Mesenchymal stem cell (in vitro differentiated cells and primary cell): ENCODE results near the gene CLASP1.
A peak's percentile ranks its signal among the peaks of the same experiment; 100 is the strongest.

Source experiments
- DNase-seq: peaks from one replicate; pipeline ENCODE4 v3.0.0-alpha.2; 2013
- H2AFZ ChIP-seq: one replicate; pipeline ENCODE4 v1.6.1; 2013; ENCODE audit warnings: low read depth, mild to moderate bottlenecking, control low read depth, inconsistent platforms, low read length, moderate library complexity
- H2AK5ac ChIP-seq: 2 replicates; pipeline ENCODE4 v1.6.1; 2013; ENCODE audit warnings: low read length, moderate library complexity, mild to moderate bottlenecking, inconsistent platforms; ENCODE audit not compliant: severe bottlenecking
- H2BK120ac ChIP-seq: one replicate; pipeline ENCODE4 v1.6.1; 2013; ENCODE audit warnings: low read depth, mild to moderate bottlenecking, inconsistent platforms, low read length, moderate library complexity
- H2BK12ac ChIP-seq, 2 experiments: one replicate each; pipeline ENCODE4 v1.6.1; 2013; ENCODE audit warnings: inconsistent platforms in 2 of 2, low read length in 2 of 2, mild to moderate bottlenecking in 2 of 2, moderate library complexity in 2 of 2, control low read depth in 1 of 2
- H2BK15ac ChIP-seq: one replicate; pipeline ENCODE4 v1.6.1; 2013; ENCODE audit warnings: mild to moderate bottlenecking, low read depth, inconsistent platforms; ENCODE audit not compliant: poor library complexity, severe bottlenecking
- H2BK5ac ChIP-seq: 2 replicates; pipeline ENCODE4 v1.6.1; 2013; ENCODE audit warnings: low read depth, mild to moderate bottlenecking, low read length, control low read depth, inconsistent platforms; ENCODE audit not compliant: poor library complexity, severe bottlenecking
- H3K14ac ChIP-seq, 2 experiments: one replicate each; pipeline ENCODE4 v1.6.1; 2013; ENCODE audit warnings: inconsistent platforms in 2 of 2, low read length in 2 of 2, control low read depth in 1 of 2, mild to moderate bottlenecking in 1 of 2, moderate library complexity in 1 of 2
- H3K18ac ChIP-seq, 2 experiments: one replicate each; pipeline ENCODE4 v1.6.1; 2013; ENCODE audit warnings: inconsistent platforms in 2 of 2, low read length in 2 of 2, control low read depth in 1 of 2, low read depth in 1 of 2, mild to moderate bottlenecking in 1 of 2
- H3K23ac ChIP-seq, 2 experiments: one replicate each; pipeline ENCODE4 v1.6.1; 2013; ENCODE audit warnings: inconsistent platforms in 2 of 2, low read length in 2 of 2, mild to moderate bottlenecking in 2 of 2, moderate library complexity in 2 of 2, control low read depth in 1 of 2
- H3K27ac ChIP-seq: 2 replicates; pipeline ENCODE4 v1.5.1; 2013; ENCODE audit warnings: mild to moderate bottlenecking, moderate library complexity, low read length, control low read depth, inconsistent platforms; ENCODE audit not compliant: poor library complexity, severe bottlenecking
- H3K27me3 ChIP-seq, 2 experiments: 2 replicates each; pipeline versions ENCODE4 v1.6.1 to v1.7.0; 2013; ENCODE audit warnings: low read length in 2 of 2, mild to moderate bottlenecking in 2 of 2, moderate library complexity in 2 of 2, control low read depth in 1 of 2, inconsistent platforms in 1 of 2; ENCODE audit not compliant: control insufficient read depth in 1 of 2, insufficient read depth in 1 of 2
- H3K36me3 ChIP-seq, 2 experiments: 2 replicates each; pipeline versions ENCODE4 v1.6.1 to v1.7.0; 2013; ENCODE audit warnings: low read length in 2 of 2, control low read depth in 1 of 2, inconsistent platforms in 1 of 2, low read depth in 1 of 2, mild to moderate bottlenecking in 1 of 2; ENCODE audit not compliant: insufficient read depth in 2 of 2, control insufficient read depth in 1 of 2
- H3K4ac ChIP-seq, 2 experiments: one replicate each; pipeline ENCODE4 v1.6.1; 2013; ENCODE audit warnings: inconsistent platforms in 2 of 2, low read length in 2 of 2, mild to moderate bottlenecking in 2 of 2, moderate library complexity in 2 of 2, control low read depth in 1 of 2, low read depth in 1 of 2
- H3K4me1 ChIP-seq: 2 replicates; pipeline ENCODE4 v1.6.1; 2013; ENCODE audit warnings: low read depth, low read length, control low read depth; ENCODE audit not compliant: control insufficient read depth, insufficient read depth
- H3K4me2 ChIP-seq: 2 replicates; pipeline ENCODE4 v1.6.1; 2013; ENCODE audit warnings: low read length, mild to moderate bottlenecking, inconsistent platforms; ENCODE audit not compliant: poor library complexity, severe bottlenecking
- H3K4me3 ChIP-seq, 2 experiments: 2 replicates each; pipeline versions ENCODE4 v1.5.1 to v1.7.0; 2013; ENCODE audit warnings: low read length in 2 of 2, mild to moderate bottlenecking in 2 of 2, control low read depth in 1 of 2, low read depth in 1 of 2; ENCODE audit not compliant: insufficient read depth in 1 of 2
- H3K79me1 ChIP-seq: replicated peaks from 2 replicates; pipeline ENCODE4 v1.6.1; 2013; ENCODE audit warnings: mild to moderate bottlenecking, control low read depth, low read length, inconsistent platforms; ENCODE audit not compliant: poor library complexity, severe bottlenecking
- H3K9ac ChIP-seq: 2 replicates; pipeline ENCODE4 v1.7.0; 2013; ENCODE audit warnings: mild to moderate bottlenecking, low read length, moderate library complexity
- H3K9me3 ChIP-seq: 2 replicates; pipeline ENCODE4 v1.7.0; 2013; ENCODE audit warnings: mild to moderate bottlenecking, low read length; ENCODE audit not compliant: control insufficient read depth
- H4K8ac ChIP-seq: one replicate; pipeline ENCODE4 v1.6.1; 2013; ENCODE audit warnings: inconsistent platforms, mild to moderate bottlenecking, low read length, moderate library complexity
- H4K91ac ChIP-seq: one replicate; pipeline ENCODE4 v1.6.1; 2013; ENCODE audit warnings: mild to moderate bottlenecking, low read length, inconsistent platforms
- WGBS: methylation state at CpG from one replicate; pipeline ENCODE4 v1.1.7; 2013; ENCODE audit warnings: mixed read lengths; 5-methylcytosine and 5-hydroxymethylcytosine counted together

Gene CLASP1

GRCh38 chr2:121329786-121330185, 319.5 kb downstream of the CLASP1 start:
- no peak overlapping the region for H3K9ac ChIP-seq
- no peaks in the 10 kb centered on the region for H3K36me3 ChIP-seq
- no peak overlapping the region for H3K14ac ChIP-seq
- no peak overlapping the region for H4K8ac ChIP-seq
- WGBS = 94% methylated on average over 6 of the region's 6 CpGs
- H2BK15ac ChIP-seq = no peak overlapping the region
- H3K27me3 ChIP-seq = peaks cover 11 to 17% of the 10 kb centered on the region in 2 experiments
- H3K4me1 ChIP-seq = peaks cover 4% of the 10 kb centered on the region
- H3K4me3 ChIP-seq = no peak overlapping the region
- no peak overlapping the region for H3K4ac ChIP-seq
- H3K9me3 ChIP-seq = no peaks in the 10 kb centered on the region
- no peak overlapping the region for H3K27ac ChIP-seq
- no peak overlapping the region for H3K23ac ChIP-seq
- H2AK5ac ChIP-seq = no peak overlapping the region
- H4K91ac ChIP-seq = no peak overlapping the region
- H3K4me2 ChIP-seq = no peak overlapping the region
- DNase-seq = no peak
- no peak overlapping the region for H2BK5ac ChIP-seq
- H2BK120ac ChIP-seq = no peak overlapping the region
- no peak overlapping the region for H3K18ac ChIP-seq
- no peak overlapping the region for H2AFZ ChIP-seq
- H3K79me1 ChIP-seq = no peaks in the 10 kb centered on the region
- H2BK12ac ChIP-seq = no peak overlapping the region

DNA sequence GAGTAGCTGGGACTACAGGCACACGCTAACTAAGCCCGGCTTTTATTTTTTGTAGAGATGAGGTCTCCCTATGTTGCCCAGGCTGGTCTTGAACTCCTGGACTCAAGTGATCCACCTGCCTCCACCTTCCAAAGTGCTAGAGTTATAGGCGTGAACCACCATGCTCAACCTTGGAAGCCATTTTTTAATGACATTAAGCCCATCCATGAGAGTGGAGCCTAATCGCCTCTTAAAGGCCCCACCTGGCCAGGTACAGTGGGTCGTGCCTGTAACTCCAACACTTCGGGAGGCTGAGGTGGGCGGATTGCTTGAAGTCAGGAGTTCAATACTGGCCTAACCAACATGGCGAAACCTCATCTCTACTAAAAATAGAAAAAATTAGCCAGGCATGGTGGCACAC, 322.6 kb downstream of the CLASP1 start:
- Histone ChIP-seq H3K36me3 (no peaks in the 10 kb centered on the region), H3K4ac (no peak overlapping the region), H3K79me1 (no peaks in the 10 kb centered on the region), H2BK120ac (no peak overlapping the region), H3K27me3 (peaks cover 20 to 23% of the 10 kb centered on the region in 2 experiments), H3K9ac (no peak overlapping the region), H3K27ac (no peak overlapping the region), H3K18ac (no peak overlapping the region), H3K4me1 (peaks cover 2% of the 10 kb centered on the region), H2AK5ac (no peak overlapping the region), H4K8ac (no peak overlapping the region), H2BK12ac (no peak overlapping the region), H2BK15ac (no peak overlapping the region), H3K4me2 (no peak overlapping the region), H3K23ac (no peak overlapping the region), H2BK5ac (no peak overlapping the region), H4K91ac (no peak overlapping the region), H2AFZ (no peak overlapping the region), H3K9me3 (no peaks in the 10 kb centered on the region), H3K14ac (no peak overlapping the region), H3K4me3 (no peak overlapping the region)
- 91% methylated on average over 8 of the region's 8 CpGs for WGBS
- no peak for DNase-seq

- Histone ChIP-seq H3K4me1 (peaks cover 2% of the 10 kb centered on the region), H3K4ac (no peak overlapping the region)
These were observed 324.7 kb downstream of the CLASP1 start for GRCh38 chr2:121324601-121325000.

GRCh38 chr2:121321476-121321875, 327.8 kb downstream of the CLASP1 start:
- Histone ChIP-seq H2BK15ac (no peak overlapping the region), H3K9me3 (no peaks in the 10 kb centered on the region)

More at GRCh38 chr2:121324601-121325000, 324.7 kb downstream of the CLASP1 start:
- Histone ChIP-seq H2BK15ac (no peak overlapping the region), H2AFZ (no peak overlapping the region), H3K23ac (no peak overlapping the region), H2BK120ac (no peak overlapping the region), H3K27ac (no peak overlapping the region), H3K4me3 (no peak overlapping the region), H3K36me3 (no peaks in the 10 kb centered on the region), H4K8ac (no peak overlapping the region), H3K4me2 (no peak overlapping the region), H2BK12ac (no peak overlapping the region), H4K91ac (no peak overlapping the region), H3K9me3 (no peaks in the 10 kb centered on the region), H3K27me3 (peaks cover 18 to 27% of the 10 kb centered on the region in 2 experiments), H3K79me1 (no peaks in the 10 kb centered on the region), H2BK5ac (no peak overlapping the region), H3K9ac (no peak overlapping the region), H3K14ac (no peak overlapping the region), H3K18ac (no peak overlapping the region), H2AK5ac (no peak overlapping the region)
- no peak for DNase-seq
- 92% methylated on average over 7 of the region's 7 CpGs for WGBS

More at GRCh38 chr2:121321476-121321875, 327.8 kb downstream of the CLASP1 start:
- H2BK120ac ChIP-seq = no peak overlapping the region
- H4K8ac ChIP-seq = no peak overlapping the region
- H3K4me2 ChIP-seq = no peak overlapping the region
- H3K4me1 ChIP-seq = peaks cover 2% of the 10 kb centered on the region
- H3K36me3 ChIP-seq = no peaks in the 10 kb centered on the region
- H3K18ac ChIP-seq = no peak overlapping the region
- no peaks in the 10 kb centered on the region for H3K79me1 ChIP-seq
- H3K14ac ChIP-seq = peak overlapping the region in 1 of 2 experiments; percentile 81
- 84% methylated on average over 7 of the region's 8 CpGs for WGBS
- H3K27me3 ChIP-seq = peaks cover 8 to 31% of the 10 kb centered on the region in 2 experiments
- no peak overlapping the region for H3K27ac ChIP-seq
- H4K91ac ChIP-seq = no peak overlapping the region
- no peak overlapping the region for H2AK5ac ChIP-seq
- no peak overlapping the region for H3K4ac ChIP-seq
- no peak overlapping the region for H2AFZ ChIP-seq
- no peak overlapping the region for H2BK5ac ChIP-seq
- peak overlapping the region in 1 of 2 experiments; percentile 59 for H3K23ac ChIP-seq
- H2BK12ac ChIP-seq = no peak overlapping the region
- H3K9ac ChIP-seq = no peak overlapping the region
- no peak overlapping the region for H3K4me3 ChIP-seq
- DNase-seq = no peak
